NCI-H748 (cell line): ENCODE results near the gene B3GNT2.

Experiments
- DNase-seq: peaks from one replicate; lab custom pipeline; 2025; ENCODE audit not compliant: unreplicated experiment; lab: John Stamatoyannopoulos, UW

The B3GNT2 gene

DNA sequence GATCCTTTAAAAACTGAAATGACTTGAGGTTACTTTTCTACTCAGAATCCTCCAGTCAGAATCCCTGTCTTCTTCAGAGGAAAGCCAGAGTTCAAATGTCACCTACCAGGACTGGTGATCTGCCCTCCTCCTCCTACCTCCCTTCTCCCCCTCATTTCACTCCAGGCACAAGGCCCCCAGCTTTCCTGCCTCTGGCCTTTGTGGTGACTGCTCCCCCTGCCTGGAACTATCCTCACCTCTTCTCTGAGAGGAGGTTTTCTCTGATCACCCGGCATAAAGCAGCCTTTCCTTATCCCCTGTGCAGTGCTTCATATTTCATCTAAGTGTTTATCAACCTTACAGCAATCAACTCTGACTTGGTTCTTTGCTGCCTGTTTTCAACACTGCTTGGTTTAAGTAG lies 6.8 kb downstream of the B3GNT2 start:
- DNase-seq: no peak

DNA sequence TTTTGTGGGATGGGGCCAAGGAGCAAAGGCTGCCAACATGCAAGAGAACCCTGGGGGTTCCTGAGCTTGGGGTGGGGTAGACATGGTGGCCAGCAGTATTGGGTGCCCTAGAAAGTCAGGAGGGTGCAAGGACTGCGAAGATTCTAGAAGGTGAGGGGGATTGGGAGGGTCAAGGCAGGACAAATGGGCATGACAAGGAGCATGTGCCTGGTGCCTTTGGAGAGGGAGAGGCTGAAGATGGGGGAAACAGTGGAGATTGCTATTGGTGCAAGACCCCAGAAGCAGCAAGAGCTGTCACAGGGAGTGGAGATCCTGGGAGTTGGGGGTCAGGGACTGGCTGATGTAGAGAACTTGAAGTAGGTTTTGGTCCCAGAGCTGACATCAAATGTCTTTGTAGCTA lies 7.5 kb downstream of the B3GNT2 start:
- DNase-seq: no peak

DNA sequence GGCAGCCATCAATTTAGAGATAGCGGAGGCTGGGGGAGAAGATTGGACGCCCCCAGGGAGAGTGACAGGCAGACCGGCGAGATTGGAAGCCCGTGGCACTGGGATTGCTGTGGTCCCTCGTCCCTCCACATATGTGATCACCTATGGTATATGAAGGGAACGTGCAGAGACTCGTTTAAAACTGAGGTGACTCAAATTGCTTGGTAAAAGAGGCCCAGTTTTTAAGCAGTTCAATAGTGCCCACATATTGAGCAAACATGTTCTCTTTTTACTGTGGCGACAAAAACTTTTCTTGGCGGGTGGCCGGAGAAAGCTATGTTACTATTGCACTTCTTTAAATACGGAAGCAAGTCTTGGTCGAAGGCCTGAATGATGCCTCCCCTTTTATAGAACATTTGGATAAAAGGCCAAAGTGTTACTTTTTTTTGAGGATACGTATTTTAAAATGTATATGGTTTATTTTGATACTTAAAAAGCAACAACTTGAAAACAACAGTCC lies 9.1 kb downstream of the B3GNT2 start:
- DNase-seq: no peak

DNA sequence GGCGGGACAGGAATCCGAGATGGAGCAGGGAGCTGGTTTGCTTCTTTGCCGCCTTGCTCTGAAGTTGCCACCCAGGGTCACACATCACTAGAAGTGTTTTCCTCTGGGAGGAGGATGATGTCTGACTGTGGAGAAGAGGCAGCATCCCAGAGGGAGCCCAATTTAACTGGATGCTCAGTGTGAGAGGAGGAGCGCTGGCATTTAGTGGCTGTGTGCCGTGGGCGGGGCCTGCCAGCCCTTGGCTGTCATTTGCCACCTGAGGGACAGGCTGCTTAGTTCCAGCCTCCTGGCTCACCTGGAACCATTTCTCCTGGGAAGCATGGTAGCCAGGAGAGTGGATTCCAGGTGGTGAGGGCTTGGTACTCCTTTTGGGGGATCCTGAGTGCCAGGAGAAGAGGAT lies 9.6 kb downstream of the B3GNT2 start:
- DNase-seq: no peak

DNA sequence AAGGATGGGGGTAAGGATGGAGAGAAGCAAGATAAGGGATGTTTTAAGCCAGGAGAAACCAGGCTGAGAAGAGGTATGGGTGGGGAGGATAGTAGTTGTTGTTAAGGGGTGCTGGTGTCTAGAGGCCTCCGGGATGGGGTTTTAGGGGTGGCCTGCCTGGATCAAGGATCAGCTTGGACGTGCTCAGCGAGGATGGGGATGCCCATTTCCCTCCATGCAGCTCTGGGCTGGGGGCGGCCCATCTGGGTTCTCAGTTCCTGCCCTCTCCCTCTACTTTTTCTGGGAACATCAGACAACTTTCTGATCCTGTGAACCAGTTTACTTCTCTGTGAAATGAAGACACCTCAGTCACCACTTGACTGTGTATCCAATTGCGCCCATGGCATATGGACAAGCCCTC lies 10.1 kb downstream of the B3GNT2 start:
- DNase-seq: no peak

DNA sequence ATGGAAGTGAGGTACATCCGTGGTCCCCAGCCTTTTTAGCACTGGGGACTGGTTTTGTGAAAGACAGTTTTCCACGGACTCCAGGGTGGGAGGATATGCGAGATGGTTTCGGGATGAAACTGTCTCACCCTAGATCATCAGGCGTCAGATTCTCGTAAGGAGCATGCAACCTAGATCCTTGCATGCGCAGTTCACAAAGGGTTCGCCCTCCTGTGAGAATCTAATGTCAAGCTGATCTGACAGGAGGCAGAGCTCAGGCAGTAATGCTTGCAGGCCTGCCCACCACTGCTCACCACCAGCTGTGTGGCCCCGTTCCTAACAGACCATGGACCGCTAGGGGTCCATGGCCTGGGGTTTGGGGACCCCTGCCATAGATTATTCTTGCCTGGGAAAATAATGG lies 11.6 kb downstream of the B3GNT2 start:
- DNase-seq: no peak

DNA sequence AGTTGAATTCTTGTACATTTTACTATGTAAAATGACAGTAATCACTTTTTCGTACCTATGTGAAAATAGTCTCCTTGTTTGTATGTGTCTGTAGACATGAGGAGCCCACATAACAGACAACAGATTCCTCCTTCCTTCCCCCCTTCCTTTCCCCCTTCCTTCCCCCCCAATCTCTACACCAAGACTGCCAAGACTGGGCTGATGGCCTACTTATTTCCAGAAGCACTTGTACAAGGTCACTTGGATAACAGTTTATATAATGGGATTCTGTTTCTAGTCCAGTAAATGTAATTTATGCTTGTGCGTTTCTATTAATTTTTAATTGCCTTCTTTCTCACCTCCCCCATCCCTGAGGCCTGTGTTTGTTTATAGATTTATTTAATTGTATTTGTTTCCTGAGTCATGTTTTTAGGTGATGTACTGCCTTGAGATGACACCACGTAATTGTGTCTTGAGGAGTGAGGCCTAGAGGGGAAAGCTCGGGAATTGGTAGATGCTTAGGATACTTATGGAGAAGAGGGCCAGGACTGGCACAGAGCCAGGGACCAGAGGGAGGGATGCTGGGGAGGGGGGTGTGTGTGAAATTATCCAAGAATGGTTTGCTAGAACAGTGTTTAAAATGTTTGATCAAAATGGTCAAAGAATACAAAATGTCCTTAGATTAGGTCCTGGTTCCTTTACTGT lies 12.3 kb downstream of the B3GNT2 start:
- DNase-seq: no peak

DNA sequence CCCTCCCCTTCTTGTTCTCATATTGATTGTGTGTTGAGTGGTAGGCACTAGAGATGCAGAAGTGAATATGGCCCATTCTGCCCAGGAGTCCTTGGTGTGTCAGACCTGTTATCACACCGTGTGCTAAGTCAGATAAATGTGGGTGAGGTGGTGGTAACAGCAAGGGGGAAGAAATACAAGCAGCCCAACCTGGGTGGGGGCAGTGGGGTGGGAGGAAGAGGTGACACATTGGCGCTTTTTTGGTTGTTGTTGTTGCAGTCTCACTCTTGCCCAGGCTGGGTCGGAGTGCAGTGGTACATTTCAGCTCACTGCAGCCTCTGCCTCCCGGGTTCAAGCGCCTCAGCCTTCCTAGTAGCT lies 12.8 kb downstream of the B3GNT2 start:
- DNase-seq: no peak

DNA sequence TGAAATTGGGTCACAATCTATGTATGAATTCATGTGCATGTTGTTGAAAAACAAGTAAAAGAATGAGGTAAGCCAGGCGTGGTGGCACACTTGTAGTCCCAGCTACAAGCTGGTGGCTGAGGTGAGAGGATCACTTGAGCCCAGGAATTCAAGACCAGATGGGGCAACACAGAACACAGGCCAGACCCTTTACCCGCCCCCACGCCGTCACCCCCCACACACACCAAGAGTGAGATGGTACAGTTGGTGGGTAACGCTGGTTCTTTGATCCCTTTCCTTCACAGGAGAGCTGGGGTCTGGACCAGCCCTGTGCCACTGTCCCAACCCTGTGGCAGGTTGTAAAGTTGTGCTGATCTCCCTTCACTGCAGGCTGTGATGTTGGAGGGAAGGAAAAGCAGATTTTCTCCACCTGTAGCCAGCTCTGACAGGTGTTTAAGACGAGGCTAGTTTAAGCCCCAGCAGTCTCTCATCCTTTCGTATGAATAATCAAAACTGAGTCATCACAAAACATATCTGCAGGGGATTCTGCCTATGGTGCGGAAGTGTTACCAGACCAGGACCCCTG lies 13.6 kb downstream of the B3GNT2 start:
- no peak for DNase-seq

DNA sequence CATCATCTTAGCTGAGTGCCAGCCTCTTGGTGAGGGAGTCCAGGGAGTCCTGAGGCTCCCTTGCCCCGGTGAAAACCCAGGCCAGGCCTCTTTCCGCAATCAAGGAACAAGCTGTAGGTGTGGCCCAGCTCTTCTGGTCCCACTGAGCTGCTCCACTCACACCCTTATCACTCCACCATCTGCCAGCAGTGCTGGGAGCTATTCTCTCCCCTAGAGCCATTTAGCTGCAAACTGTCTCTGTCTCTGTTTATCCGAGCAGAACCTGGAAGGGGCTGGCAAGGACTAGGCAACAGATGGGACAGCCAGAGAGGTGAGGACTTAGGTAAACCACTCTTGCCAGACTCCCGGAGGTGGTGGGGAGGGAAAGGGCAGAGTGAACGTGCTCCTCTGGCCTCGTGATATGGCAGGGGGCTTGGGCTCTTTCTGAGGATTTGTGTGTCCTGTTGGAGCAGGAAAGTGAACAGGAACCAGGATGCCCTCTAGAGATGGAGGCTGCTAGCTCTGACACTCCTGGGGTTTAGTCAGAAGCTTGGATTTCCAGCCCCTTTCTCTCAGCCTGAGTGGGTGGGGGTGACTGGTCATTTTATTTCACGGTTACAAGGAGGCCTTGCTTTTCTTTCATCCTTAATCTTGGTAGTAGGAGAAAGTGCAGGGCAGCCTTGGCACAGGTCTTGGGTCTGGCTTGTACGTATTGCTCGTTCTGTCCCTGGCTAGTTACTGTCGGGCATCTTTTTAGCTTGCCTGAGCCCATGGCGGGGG lies 19.6 kb downstream of the B3GNT2 start:
- no peak for DNase-seq

DNA sequence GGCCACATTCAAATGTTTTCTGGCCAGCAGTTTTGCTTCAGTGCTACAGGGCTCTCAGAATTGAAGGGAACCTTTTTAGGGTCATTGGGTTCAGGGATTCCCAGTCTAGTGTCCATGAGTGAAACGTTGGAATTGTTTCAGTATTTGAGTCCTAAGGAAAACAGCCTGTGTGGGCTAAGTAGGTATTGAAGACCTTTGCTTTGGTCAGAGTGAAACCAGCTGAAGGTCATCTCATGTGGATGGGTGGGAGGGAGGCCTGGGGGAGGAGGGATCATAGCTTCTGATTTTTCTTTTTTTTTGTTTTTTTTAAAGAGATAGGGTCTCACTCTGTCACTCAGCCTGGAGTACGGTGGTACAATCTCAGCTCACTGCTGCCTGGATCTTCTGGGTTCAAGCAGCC lies 20.2 kb downstream of the B3GNT2 start:
- DNase-seq: no peak

DNA sequence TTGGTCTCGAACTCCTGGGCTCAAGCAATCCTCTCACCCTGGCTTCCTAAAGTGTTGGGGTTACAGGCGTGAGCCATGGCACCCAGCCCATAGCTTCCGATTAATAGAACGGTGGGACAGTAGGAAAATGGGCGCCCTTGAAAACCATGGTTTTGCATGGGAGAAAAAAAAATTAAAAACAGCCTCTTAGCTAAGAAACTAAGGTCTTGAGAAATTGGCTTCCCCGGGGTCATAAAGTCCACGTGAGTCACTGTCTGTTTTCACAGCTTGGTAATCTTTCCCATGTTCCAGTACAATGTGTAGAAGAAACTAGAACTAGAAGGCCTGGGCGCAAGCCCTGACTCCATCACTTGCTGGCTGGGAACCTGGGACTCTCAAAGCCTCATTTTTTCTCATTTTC lies 20.7 kb downstream of the B3GNT2 start:
- no peak for DNase-seq

DNA sequence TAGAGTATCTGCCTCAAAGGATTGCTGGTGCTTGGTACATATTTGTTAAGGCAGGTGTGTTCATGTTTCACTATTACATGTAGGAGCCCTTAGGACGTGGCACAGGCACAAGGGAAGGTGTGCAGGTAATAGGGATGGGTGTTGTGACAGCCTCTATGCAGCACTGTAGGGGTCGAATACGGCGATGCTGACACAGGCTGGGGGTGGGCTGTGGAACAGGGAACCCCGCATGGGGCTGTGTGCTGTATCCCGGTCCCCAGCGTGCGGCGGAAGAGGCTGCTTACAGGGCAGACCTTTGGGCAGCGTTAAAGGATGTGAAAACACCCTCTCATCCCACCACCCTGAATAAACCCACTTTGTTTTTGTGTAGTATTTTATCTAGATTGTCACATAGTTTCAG lies 21.5 kb downstream of the B3GNT2 start:
- no peak for DNase-seq

DNA sequence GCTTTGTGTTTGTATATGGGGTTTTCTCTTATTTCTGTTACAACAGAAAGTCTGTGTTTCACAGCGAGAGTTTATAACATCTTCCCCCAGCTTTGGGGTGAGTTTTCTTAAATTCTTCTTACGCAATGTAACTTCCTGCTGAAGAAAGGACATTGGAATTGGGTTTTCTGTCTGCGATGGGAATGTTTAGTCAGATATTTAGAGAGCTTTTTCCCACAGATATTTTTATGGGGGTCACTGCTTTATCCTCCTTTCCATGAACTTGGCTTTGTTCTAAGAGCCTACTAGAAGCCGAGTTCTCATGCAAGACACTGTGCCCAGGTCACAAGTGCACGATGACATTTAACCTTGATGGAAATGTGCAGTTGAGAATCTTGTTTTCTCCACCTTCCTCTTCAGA lies 22.1 kb downstream of the B3GNT2 start:
- DNase-seq: no peak

DNA sequence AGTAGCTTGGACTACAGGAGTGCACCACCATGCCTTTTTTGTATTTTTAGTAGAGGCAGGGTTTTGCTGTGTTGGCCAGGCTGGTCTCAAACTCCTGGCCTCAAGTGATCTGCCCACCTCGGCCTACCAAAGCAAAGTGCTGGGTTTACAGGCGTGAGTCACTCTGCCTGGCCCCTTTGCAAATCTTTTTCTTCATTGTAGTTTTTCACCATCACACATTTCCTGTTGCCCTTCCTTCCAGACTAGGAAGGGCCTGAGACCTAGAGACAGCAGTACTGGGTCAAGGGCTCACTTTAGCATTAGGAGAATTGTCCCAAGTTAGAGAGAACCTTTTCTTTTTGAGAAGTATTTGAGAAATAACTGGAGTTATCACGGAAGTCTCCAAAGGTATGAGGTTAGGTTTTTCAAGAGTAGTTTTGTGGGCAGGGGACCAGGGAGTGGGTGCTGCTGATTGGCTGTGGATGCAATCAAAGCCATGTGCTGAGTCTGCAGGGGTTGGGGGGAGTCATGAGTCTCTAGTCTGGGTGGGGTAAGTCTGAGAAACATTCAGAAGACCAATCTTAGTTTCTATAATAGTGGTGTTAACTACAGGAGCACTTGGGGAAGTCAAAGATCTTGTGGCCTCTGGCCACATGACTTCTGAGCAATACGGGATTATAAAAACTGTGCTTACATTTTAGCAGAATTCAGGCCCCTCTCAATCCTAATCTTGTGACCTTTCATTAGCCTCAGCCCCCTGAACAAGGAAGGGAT lies 23.7 kb downstream of the B3GNT2 start:
- DNase-seq: no peak

DNA sequence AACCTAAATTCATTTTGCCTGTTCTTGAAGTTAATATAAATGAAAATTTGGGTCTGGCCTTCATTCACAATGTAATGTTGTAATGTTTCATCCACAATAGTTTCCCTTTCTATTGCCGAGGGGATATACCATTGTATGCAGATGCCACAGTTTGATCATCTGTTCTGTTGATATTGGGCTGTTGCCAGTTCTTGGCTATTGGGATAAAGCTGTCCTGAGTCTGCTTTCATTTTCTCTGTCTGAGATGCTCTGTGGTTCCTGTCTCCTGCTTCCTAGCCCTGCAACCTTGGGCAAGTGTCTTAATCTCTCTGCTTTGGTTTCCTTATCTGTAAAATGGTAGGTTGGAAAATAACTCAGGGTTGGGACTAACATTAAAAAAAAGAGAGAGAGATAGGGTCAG lies 25.2 kb downstream of the B3GNT2 start:
- peak; percentile 45 for DNase-seq

DNA sequence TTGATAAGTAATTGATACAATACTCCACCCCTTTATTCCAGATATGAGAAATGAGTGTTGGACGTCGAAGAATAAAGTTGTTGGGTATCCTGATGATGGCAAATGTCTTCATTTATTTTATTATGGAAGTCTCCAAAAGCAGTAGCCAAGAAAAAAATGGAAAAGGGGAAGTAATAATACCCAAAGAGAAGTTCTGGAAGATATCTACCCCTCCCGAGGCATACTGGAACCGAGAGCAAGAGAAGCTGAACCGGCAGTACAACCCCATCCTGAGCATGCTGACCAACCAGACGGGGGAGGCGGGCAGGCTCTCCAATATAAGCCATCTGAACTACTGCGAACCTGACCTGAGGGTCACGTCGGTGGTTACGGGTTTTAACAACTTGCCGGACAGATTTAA lies 26.3 kb downstream of the B3GNT2 start:
- no peak for DNase-seq

DNA sequence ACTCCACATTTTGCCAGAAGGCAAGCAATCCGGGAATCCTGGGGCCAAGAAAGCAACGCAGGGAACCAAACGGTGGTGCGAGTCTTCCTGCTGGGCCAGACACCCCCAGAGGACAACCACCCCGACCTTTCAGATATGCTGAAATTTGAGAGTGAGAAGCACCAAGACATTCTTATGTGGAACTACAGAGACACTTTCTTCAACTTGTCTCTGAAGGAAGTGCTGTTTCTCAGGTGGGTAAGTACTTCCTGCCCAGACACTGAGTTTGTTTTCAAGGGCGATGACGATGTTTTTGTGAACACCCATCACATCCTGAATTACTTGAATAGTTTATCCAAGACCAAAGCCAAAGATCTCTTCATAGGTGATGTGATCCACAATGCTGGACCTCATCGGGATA lies 26.8 kb downstream of the B3GNT2 start:
- DNase-seq: no peak

DNA sequence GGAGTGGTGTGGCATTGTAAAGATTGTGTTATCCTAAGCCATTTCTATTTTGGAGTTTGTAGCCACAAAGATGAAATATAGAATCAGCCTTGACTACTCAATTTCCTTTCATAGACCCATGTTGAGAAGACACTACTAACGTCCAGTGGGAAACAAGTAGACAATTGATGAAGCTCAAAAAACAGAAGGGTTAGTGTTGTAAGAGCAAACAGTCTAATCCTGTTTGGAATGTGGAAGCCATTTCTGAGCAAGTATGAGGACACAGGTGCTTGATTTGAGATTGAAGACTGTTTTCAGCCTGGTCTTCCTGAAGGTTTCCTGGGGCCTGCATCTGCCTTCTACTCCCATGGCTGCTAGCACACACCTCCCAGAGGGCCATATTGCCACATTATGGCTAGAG lies 29.1 kb downstream of the B3GNT2 start:
- DNase-seq: no peak

DNA sequence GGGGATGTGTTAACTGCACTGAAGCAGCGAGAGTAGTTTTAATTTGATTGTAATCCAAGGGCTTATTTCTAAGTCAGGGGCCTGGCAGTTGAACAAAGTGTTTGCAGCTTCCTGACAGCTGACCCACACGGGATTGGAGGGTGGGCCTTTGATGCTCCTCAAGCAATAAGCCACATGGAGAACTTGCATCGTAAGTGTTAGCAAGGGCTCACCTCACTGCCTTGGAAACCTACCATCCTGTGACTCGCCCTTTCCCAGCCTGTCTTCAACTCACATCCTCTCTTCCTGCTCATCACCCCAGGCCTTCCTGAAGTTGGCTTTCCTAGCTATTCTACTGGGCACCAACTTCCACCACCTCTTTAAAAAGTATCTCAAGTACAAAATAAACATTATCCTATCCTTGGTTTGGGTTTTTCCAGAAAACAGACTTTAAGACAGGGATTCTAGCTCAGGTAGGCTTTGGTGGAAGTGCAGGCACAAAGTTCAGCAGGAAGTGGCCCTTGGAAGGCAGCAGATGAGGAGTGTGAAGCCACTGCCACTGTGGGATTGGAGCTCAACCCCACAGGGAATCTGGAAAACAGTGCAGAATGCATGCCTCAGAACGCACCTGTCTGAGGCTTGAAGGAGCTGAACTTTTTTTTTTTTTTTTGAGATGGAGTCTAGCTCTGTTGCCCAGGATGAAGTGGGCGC lies 31.6 kb downstream of the B3GNT2 start:
- DNase-seq: no peak

DNA sequence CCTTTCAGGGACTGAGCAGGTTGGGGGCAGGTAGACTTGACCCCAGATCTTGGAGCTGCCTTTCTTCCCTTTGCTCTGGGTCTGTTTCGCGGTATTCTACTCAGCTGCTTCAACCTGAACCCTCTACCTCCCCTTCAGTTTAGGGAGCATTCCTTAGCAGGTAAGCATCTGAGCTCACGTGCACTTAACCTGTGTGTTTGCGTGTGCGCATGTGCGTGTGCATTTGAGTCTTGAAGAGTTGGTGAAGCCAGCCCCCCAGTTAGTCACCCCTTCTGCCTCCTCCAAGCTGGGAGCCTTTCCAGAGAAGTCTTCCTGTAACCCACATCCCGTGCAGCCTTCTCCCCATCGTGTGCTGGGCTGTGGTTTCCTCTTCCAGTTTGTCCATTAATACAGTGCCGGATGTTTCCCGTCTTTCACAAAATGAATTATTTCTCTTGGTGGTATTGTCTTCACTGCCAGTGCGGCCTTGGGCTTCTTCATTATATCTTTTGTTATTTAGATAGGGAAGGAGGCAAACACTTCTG lies 33.2 kb downstream of the B3GNT2 start:
- DNase-seq: no peak
